Stimulated activated naive B cell treated with anti-CD40 and anti-IgM and Interleukin-4, amounts not matched to agents 10 μg/mL and 1 μg/mL and 100 μg/mL, for 72 hours (primary cell): ENCODE measurements around the gene DHRS12.
A peak's percentile ranks its signal among the peaks of the same experiment; 100 is the strongest.

ENCODE experiments used
- ATAC-seq, 2 donors: fragments of 150-1000 bp; cut with Tn5 transposase; replicated peaks; 2 replicates each; pipeline ENCODE4 v1.10.0; 2021; ENCODE audit warnings: moderate library complexity in 1 of 2
- DNase-seq: peaks from one replicate; pipeline ENCODE4 v3.0.0; 2021
- H3K27ac Mint-ChIP-seq: one replicate; pipeline ENCODE4 v1.8.0; 2022; ENCODE audit warnings: mild to moderate bottlenecking, mixed read lengths
- H3K27me3 Mint-ChIP-seq, 2 donors: one replicate each; pipeline ENCODE4 v1.8.0; 2022; ENCODE audit warnings: mixed read lengths in 2 of 2
- H3K36me3 Mint-ChIP-seq, 2 donors: one replicate each; pipeline ENCODE4 v1.8.0; 2022; ENCODE audit warnings: mixed read lengths in 2 of 2, mild to moderate bottlenecking in 1 of 2
- H3K4me1 Mint-ChIP-seq, 2 donors: one replicate each; pipeline ENCODE4 v1.8.0; 2022; ENCODE audit warnings: mixed read lengths in 2 of 2, mild to moderate bottlenecking in 1 of 2
- H3K4me3 Mint-ChIP-seq, 2 donors: one replicate each; pipeline ENCODE4 v1.8.0; 2022; ENCODE audit warnings: mild to moderate bottlenecking in 2 of 2, mixed read lengths in 2 of 2, moderate library complexity in 1 of 2
- H3K9me3 Mint-ChIP-seq, 2 donors: one replicate each; pipeline ENCODE4 v1.8.0; 2022; ENCODE audit warnings: mixed read lengths in 2 of 2, mild to moderate bottlenecking in 1 of 2

DHRS12 gene

DNA sequence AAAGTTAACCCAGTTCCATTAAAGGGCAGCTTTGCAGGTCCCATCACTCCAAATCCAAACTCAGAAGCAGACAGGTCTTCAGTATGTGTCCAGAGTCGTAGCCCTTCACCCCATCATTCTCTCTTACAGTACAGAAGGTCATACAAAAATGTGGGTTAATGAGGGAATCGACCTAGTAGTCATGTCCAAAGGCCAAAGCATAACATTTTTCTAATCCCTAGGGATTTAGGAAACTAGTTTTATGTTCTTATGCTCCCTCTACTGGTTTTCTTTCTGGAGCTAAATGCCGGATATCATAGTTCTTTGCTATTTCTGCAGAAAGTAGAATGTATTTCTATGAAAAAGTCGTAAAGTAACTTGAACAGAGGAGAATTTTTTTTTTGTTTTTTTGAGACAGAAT, 72.2 kb downstream of the DHRS12 start:
- H3K27ac Mint-ChIP-seq = no peak overlapping the region
- H3K4me1 Mint-ChIP-seq = peaks cover 0 to 4% of the 10 kb centered on the region in 2 donors
- ATAC-seq (no peak), DNase-seq (no peak)
- H3K27me3 Mint-ChIP-seq = no peaks in the 10 kb centered on the region
- H3K4me3 Mint-ChIP-seq = no peak overlapping the region
- peaks cover 19 to 24% of the 10 kb centered on the region in 2 donors for H3K36me3 Mint-ChIP-seq
- H3K9me3 Mint-ChIP-seq = no peaks in the 10 kb centered on the region

DNA sequence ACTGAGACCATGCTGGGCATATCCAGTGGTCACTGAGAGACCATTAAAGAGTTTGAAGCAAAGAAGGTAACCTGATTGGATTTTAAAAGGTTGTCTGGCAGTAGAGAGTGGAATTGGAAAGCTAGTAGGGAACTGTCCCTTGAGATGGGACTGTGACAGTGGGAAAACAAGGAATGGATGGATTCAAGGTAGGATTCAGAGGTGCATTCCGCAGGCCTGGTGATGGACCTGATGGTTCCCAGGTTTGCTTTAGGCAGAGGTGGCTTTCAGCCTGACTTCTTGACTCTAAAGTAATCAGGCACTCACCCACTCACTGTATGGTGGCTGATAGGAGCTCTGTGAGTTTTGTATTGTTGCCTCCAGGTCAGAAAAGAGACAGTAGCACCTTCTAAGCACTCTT, 73.0 kb downstream of the DHRS12 start:
- Mint-ChIP-seq H3K4me1 (peaks cover 0 to 5% of the 10 kb centered on the region in 2 donors), H3K27ac (no peak overlapping the region), H3K36me3 (peaks cover 23 to 27% of the 10 kb centered on the region in 2 donors), H3K9me3 (no peaks in the 10 kb centered on the region), H3K27me3 (no peaks in the 10 kb centered on the region), H3K4me3 (no peak overlapping the region)
- no peak for ATAC-seq
- no peak for DNase-seq

GRCh38 chr13:51729866-51730553, 74.0 kb downstream of the DHRS12 start:
- Mint-ChIP-seq H3K4me1 (peaks cover 0 to 6% of the 10 kb centered on the region in 2 donors), H3K27ac (no peak overlapping the region), H3K9me3 (no peaks in the 10 kb centered on the region), H3K4me3 (no peak overlapping the region), H3K36me3 (peaks cover 22 to 25% of the 10 kb centered on the region in 2 donors), H3K27me3 (no peaks in the 10 kb centered on the region)
- DNase-seq (no peak), ATAC-seq (no peak)

DNA sequence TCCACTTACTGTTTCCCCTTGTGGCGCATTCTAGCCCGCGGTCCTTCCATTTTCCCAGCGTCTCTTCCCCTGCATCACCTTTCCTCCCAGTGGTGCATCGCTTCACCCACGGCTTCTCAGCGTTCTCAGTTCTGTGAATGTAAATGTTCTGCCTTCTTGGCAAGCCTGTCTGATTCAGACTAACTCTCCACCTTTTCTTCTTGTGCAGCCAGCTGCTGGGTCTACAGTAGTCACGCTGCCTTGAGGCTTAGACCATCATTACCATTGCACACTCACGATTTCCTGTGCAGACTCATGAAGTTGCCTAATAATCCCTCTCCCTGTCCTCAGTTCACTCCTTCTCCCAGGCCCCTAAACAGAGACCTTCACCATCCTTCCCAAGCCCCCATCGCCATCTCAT, 75.0 kb downstream of the DHRS12 start:
- Mint-ChIP-seq H3K9me3 (no peaks in the 10 kb centered on the region), H3K36me3 (peaks cover 22 to 25% of the 10 kb centered on the region in 2 donors), H3K4me3 (no peak overlapping the region), H3K27me3 (no peaks in the 10 kb centered on the region), H3K27ac (no peak overlapping the region), H3K4me1 (peaks cover 0 to 6% of the 10 kb centered on the region in 2 donors)
- DNase-seq (no peak), ATAC-seq (no peak)

- no peak overlapping the region for H3K27ac Mint-ChIP-seq
- H3K9me3 Mint-ChIP-seq = no peaks in the 10 kb centered on the region
- peaks cover 18 to 24% of the 10 kb centered on the region in 2 donors for H3K36me3 Mint-ChIP-seq
- H3K27me3 Mint-ChIP-seq = no peaks in the 10 kb centered on the region
- DNase-seq (no peak), ATAC-seq (no peak)
- H3K4me3 Mint-ChIP-seq = no peak overlapping the region
- H3K4me1 Mint-ChIP-seq = peaks cover 0 to 2% of the 10 kb centered on the region in 2 donors
Measured at GRCh38 chr13:51728275-51728673, 75.7 kb downstream of the DHRS12 start.

DNA sequence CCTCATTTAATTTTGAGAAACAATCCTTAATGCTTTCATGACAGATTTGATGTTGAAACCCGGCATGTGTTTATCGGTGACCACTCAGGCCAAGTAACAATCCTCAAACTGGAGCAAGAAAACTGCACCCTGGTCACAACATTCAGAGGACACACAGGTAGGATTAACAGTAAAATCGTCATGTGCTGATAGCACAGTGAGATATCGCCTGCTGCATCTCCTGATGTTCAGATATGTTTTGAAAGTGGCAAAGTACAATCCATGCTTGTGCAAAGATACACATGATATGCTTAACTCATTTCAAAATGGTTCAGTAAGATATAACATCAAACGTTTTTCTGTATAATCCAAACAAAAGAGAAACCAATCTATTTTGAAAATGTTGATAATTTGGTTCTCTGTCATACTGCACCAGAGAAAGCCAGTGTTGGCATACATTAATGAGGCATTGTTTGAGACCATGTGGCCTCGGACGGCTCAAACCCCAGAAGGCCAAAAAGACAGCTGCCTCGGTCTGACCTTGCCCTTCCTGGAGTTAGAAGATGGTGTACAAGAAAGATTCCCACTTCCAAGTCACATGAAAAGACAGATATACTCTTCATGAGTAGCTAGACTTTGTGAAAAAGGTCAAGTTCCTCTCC, 76.2 kb downstream of the DHRS12 start:
- Mint-ChIP-seq H3K36me3 (peaks cover 16 to 23% of the 10 kb centered on the region in 2 donors), H3K27me3 (no peaks in the 10 kb centered on the region), H3K4me1 (peaks cover 0 to 2% of the 10 kb centered on the region in 2 donors), H3K27ac (peak overlapping the region; percentile 31), H3K4me3 (no peak overlapping the region), H3K9me3 (no peaks in the 10 kb centered on the region)
- ATAC-seq (no peak), DNase-seq (no peak)

GRCh38 chr13:51726446-51727193, 77.3 kb downstream of the DHRS12 start:
- Mint-ChIP-seq H3K9me3 (no peaks in the 10 kb centered on the region), H3K4me1 (peaks cover 2 to 7% of the 10 kb centered on the region in 2 donors), H3K36me3 (peaks cover 18 to 21% of the 10 kb centered on the region in 2 donors), H3K27ac (no peak overlapping the region), H3K4me3 (no peak overlapping the region), H3K27me3 (no peaks in the 10 kb centered on the region)
- ATAC-seq (no peak), DNase-seq (no peak)

GRCh38 chr13:51724721-51725120, 79.2 kb downstream of the DHRS12 start:
- Mint-ChIP-seq H3K27ac (no peak overlapping the region), H3K27me3 (no peaks in the 10 kb centered on the region), H3K4me1 (peaks cover 6 to 16% of the 10 kb centered on the region in 2 donors), H3K4me3 (no peak overlapping the region), H3K36me3 (peaks cover 18 to 25% of the 10 kb centered on the region in 2 donors), H3K9me3 (no peaks in the 10 kb centered on the region)
- ATAC-seq = no peak
- no peak for DNase-seq

DNA sequence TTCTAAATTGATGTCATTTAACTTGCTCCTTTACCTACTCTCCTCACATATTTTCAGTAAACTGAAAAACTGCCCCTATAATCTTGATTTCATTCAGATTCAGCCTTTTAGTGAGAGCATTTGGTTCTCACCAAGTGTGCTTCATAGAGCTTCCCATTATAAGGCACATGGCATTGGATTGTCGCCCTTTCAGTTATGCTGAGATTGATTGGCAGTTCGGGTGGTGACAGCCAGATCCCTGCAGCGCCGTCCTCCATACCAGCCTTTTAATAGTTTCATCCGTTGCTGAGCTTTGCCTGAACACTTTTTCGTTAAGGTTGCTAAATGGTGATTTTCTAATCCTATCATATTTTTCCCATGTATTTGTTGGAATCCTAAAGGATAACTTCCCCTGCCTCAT, 80.4 kb downstream of the DHRS12 start:
- H3K36me3 Mint-ChIP-seq = peaks cover 18 to 29% of the 10 kb centered on the region in 2 donors
- no peaks in the 10 kb centered on the region for H3K9me3 Mint-ChIP-seq
- no peaks in the 10 kb centered on the region for H3K27me3 Mint-ChIP-seq
- peak overlapping the region; percentile 42 for H3K27ac Mint-ChIP-seq
- no peak for DNase-seq
- no peak for ATAC-seq
- peaks cover 8 to 16% of the 10 kb centered on the region in 2 donors for H3K4me1 Mint-ChIP-seq
- H3K4me3 Mint-ChIP-seq = no peak overlapping the region

DNA sequence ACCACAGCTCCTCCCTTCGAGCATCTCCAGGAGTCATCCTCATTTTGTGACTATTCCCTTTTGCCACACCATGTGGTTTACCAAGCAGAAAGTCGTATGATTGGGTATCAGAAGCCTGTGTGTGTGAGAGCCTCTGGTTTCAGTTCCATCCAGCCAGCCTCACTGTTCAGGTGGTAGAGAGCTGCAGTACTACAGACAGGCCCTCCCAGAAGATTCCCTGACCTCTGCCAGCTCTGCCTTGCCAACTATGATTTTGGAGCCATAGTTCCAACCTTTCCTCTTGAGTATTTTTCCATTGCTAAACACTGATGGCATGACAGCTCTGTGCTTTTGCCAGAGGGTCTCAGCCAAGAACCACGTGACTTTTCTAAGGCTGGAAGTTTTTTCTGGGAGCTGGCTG, 82.5 kb downstream of the DHRS12 start:
- ATAC-seq = peak; percentile 91 to 92
- peaks cover 8 to 16% of the 10 kb centered on the region in 2 donors for H3K4me1 Mint-ChIP-seq
- no peaks in the 10 kb centered on the region for H3K27me3 Mint-ChIP-seq

DNA sequence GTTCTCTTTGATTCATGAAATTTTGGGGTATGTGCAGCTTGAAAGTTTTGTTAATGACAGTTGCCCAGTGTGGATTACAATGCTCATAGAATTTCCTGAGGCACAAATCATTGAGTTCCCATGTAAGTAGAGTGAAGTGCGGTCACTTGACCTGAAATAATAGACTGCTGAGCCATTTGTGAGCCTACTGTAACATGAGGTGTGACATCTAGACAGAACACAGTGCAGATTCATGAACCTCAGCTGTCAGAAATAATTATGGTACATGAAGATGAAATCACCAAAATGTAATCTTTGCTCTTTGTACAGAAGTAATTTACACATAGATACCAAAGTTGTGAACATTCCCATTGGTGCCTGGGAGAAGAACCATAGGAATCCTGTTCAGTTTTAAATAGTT, 84.6 kb downstream of the DHRS12 start:
- H3K4me3 Mint-ChIP-seq = no peak overlapping the region

More for the DNA sequence above, 82.5 kb downstream of the DHRS12 start:
- Mint-ChIP-seq H3K4me3 (no peak overlapping the region), H3K36me3 (peaks cover 8 to 19% of the 10 kb centered on the region in 2 donors), H3K9me3 (no peaks in the 10 kb centered on the region), H3K27ac (no peak overlapping the region)
- no peak for DNase-seq

More for the DNA sequence above, 84.6 kb downstream of the DHRS12 start:
- DNase-seq = no peak
- no peaks in the 10 kb centered on the region for H3K27me3 Mint-ChIP-seq
- H3K27ac Mint-ChIP-seq = no peak overlapping the region
- H3K9me3 Mint-ChIP-seq = no peaks in the 10 kb centered on the region
- peaks cover 5 to 18% of the 10 kb centered on the region in 2 donors for H3K36me3 Mint-ChIP-seq
- no peak for ATAC-seq
- H3K4me1 Mint-ChIP-seq = peaks cover 6 to 22% of the 10 kb centered on the region in 2 donors
